B cell (primary cell): Measurements from ENCODE around the gene ABHD14A.

Experiments
- CTCF ChIP-seq: fragments of 200-600 bp; IDR thresholded peaks from one replicate; pipeline ENCODE4 v1.8.0; 2022; ENCODE audit warnings: antibody characterized with exemption, mild to moderate bottlenecking
- EZH2 ChIP-seq: IDR thresholded peaks from 2 replicates; pipeline ENCODE4 v1.6.1; 2012; ENCODE audit warnings: borderline replicate concordance, low read depth, mild to moderate bottlenecking, moderate library complexity, low read length; ENCODE audit not compliant: insufficient read depth, poor library complexity, severe bottlenecking

GRCh38 chr3:51998774-51999173 is 23.9 kb downstream of the ABHD14A start:
- TF ChIP-seq EZH2 (no peak), CTCF (no peak)
